Retinal pigment epithelial cell (primary cell): ENCODE results near the gene BRF1.

Experiments
- DNase-seq: peaks from one replicate; pipeline ENCODE4 v3.0.0-alpha.2; 2010; ENCODE audit warnings: low read depth
- H3K4me3 ChIP-seq: 2 replicates; pipeline ENCODE4 v1.5.1; 2011; ENCODE audit warnings: mild to moderate bottlenecking, low read length, control low read depth, moderate library complexity
- TF ChIP-seq, protein P1 (sequence below): conservative IDR thresholded peaks from 2 replicates; pipeline ENCODE4 v1.5.1; 2011; ENCODE audit warnings: low read depth, low read length, control low read depth, inconsistent platforms

BRF1 gene

GRCh38 chr14:105275267-105275946 lies 25.4 kb downstream of the BRF1 start:
- no peak for DNase-seq
- TF ChIP-seq, protein P1, sequence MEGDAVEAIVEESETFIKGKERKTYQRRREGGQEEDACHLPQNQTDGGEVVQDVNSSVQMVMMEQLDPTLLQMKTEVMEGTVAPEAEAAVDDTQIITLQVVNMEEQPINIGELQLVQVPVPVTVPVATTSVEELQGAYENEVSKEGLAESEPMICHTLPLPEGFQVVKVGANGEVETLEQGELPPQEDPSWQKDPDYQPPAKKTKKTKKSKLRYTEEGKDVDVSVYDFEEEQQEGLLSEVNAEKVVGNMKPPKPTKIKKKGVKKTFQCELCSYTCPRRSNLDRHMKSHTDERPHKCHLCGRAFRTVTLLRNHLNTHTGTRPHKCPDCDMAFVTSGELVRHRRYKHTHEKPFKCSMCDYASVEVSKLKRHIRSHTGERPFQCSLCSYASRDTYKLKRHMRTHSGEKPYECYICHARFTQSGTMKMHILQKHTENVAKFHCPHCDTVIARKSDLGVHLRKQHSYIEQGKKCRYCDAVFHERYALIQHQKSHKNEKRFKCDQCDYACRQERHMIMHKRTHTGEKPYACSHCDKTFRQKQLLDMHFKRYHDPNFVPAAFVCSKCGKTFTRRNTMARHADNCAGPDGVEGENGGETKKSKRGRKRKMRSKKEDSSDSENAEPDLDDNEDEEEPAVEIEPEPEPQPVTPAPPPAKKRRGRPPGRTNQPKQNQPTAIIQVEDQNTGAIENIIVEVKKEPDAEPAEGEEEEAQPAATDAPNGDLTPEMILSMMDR = no peak

GRCh38 chr14:105274637-105275036 lies 26.2 kb downstream of the BRF1 start:
- DNase-seq = no peak
- H3K4me3 ChIP-seq = no peak overlapping the region
- TF ChIP-seq, protein P1 = no peak

More at GRCh38 chr14:105275267-105275946, 25.4 kb downstream of the BRF1 start:
- no peak overlapping the region for H3K4me3 ChIP-seq

GRCh38 chr14:105273062-105273461 lies 27.7 kb downstream of the BRF1 start:
- DNase-seq = no peak

DNA sequence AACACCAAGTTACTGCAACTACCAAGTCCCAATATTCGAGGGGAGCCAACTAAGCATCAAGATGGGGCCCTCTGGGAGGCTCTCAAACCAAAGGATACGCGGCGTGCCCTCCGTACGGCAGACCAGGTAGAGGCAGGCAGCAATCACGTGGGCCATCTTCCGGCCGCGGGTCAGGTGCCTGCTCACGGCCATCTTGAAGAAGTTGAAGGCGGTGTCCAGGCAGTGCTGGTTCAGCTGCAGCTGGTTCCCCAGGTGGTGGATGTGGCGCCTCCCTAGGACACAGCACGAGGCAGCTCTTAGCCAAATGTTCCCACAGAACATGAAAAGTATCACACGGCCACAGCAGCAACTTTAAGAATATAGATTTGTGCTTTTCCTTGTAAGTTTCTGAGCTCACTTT lies 28.2 kb downstream of the BRF1 start:
- TF ChIP-seq, protein P1 = no peak

More at GRCh38 chr14:105273062-105273461, 27.7 kb downstream of the BRF1 start:
- TF ChIP-seq, protein P1 = no peak
- H3K4me3 ChIP-seq = no peak overlapping the region

GRCh38 chr14:105271224-105271890 lies 29.4 kb downstream of the BRF1 start:
- no peak overlapping the region for H3K4me3 ChIP-seq
- TF ChIP-seq, protein P1 = no peak
- DNase-seq = no peak

More for the DNA sequence above, 28.2 kb downstream of the BRF1 start:
- no peak for DNase-seq
- no peak overlapping the region for H3K4me3 ChIP-seq

DNA sequence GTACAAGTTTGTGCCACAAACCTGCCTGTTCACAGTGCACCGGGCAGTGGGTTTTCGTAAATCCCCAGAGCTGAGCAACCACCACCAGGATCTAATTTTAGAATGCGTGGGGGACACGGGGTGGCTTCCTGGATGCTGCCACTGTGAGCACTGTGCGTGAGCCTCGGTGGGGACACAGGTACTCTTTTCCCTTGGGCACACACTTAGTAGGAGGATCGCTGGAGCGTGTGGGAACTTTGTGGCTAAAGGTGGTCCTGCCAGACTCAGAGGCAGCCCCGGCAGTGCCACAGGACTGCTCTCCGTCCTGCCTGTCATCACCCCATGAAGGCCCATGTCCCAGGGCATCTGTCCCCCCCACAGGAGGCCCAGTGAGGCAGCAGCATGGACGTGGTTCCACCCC lies 31.4 kb downstream of the BRF1 start:
- TF ChIP-seq, protein P1 = no peak
- DNase-seq = no peak

More for the DNA sequence above, 31.4 kb downstream of the BRF1 start:
- no peak overlapping the region for H3K4me3 ChIP-seq
